K562 (cell line): ENCODE data around the gene STK25. TPM values are rescaled to one million over a fixed set of nuclear protein-coding genes. Genes with fewer than 3 reads are reported as not detected.

Source experiments
- ATAC-seq: fragments of 200-7000 bp; cut with Tn5 transposase; 3 replicates; pipeline ENCODE4 v1.9.1; 2020; ENCODE audit warnings: moderate library complexity
- BruUV-seq: library from RNA; stranded (reverse); fragments of 400-500 nt; replicated peaks from 2 replicates; lab custom pipeline; 2021; lab: Mats Ljungman, UMichigan
- CTCF ChIA-PET: fragments of 300-600 bp; formaldehyde crosslinking; extraction: SDS; loops from one replicate; lab custom pipeline; 2021; ENCODE audit warnings: low intra/inter-chr PET ratio; lab: Yijun Ruan, JAX
- POLR2A ChIA-PET: fragments of 300-600, 350-650 bp; sonication (Branson Sonifier 250); formaldehyde crosslinking; extraction: SDS; loops from one replicate; lab custom pipeline; 2021; ENCODE audit warnings: antibody characterized with exemption, inconsistent platforms; lab: Yijun Ruan, JAX
- DNase-seq, 4 experiments: peaks; one replicate each; pipeline versions ENCODE4 v3.0.0 to v3.0.0-alpha.2; 2011 to 2018; ENCODE audit warnings: low spot score in 3 of 4, mixed read lengths in 3 of 4; ENCODE audit errors: extremely low read depth in 1 of 4
- FAIRE-seq: peaks from 2 replicates; lab custom pipeline; 2011; peaks lifted over from hg19 to GRCh38; lab: Jason Lieb, UNC
- H2AFZ ChIP-seq: 2 replicates; pipeline ENCODE4 v1.6.0; 2011; ENCODE audit warnings: low read depth, low read length, control low read depth, inconsistent platforms
- H3K27ac ChIP-seq: fragments of 200-600 bp; 3 replicates; pipeline ENCODE4 v1.8.0; 2011; ENCODE audit warnings: low read depth, mild to moderate bottlenecking, control low read depth, inconsistent platforms, low read length, moderate library complexity, mixed read lengths; ENCODE audit errors: extremely low read depth
- H3K27me3 ChIP-seq, 2 experiments: fragments of 300-600 bp in 1 of 2; 2 replicates in 1 of 2; 3 replicates in 1 of 2; pipeline versions ENCODE4 v1.6.0 to v1.8.0; 2011; ENCODE audit warnings: inconsistent platforms in 2 of 2, low read length in 2 of 2, mild to moderate bottlenecking in 1 of 2, mixed read lengths in 1 of 2, moderate library complexity in 1 of 2; ENCODE audit not compliant: control insufficient read depth in 2 of 2, insufficient read depth in 2 of 2
- H3K36me3 ChIP-seq: fragments of 300-600 bp; 3 replicates; pipeline ENCODE4 v1.8.0; 2011; ENCODE audit warnings: mild to moderate bottlenecking, low read length, inconsistent platforms; ENCODE audit not compliant: control insufficient read depth, insufficient read depth
- H3K4me1 ChIP-seq, 2 experiments: fragments of 200-600 bp in 1 of 2; replicated peaks in 1 of 2; 2 replicates in 1 of 2; 3 replicates in 1 of 2; pipeline versions ENCODE4 v1.5.1 to v1.8.0; 2011; ENCODE audit warnings: inconsistent platforms in 2 of 2, low read length in 2 of 2, mild to moderate bottlenecking in 1 of 2, mixed read lengths in 1 of 2, moderate library complexity in 1 of 2; ENCODE audit not compliant: control insufficient read depth in 2 of 2, insufficient read depth in 2 of 2
- H3K4me2 ChIP-seq: 2 replicates; pipeline ENCODE4 v1.6.1; 2011; ENCODE audit warnings: low read length, control low read depth, inconsistent platforms, mixed read lengths; ENCODE audit not compliant: insufficient read depth
- H3K4me3 ChIP-seq: fragments of 200-600 bp; sonication (generic), shearing (Covaris generic); 2 replicates; pipeline ENCODE4 v1.5.1; 2016; ENCODE audit warnings: control low read depth, inconsistent platforms
- H3K79me2 ChIP-seq: fragments of 200-600 bp; 3 replicates; pipeline ENCODE4 v1.8.0; 2011; ENCODE audit warnings: low read length, inconsistent platforms; ENCODE audit not compliant: control insufficient read depth, insufficient read depth
- H3K9ac ChIP-seq, 2 experiments: 2 replicates each; pipeline versions ENCODE4 v1.6.0 to v1.6.1; 2011; ENCODE audit warnings: low read depth in 2 of 2, low read length in 2 of 2, control low read depth in 1 of 2, inconsistent platforms in 1 of 2, mild to moderate bottlenecking in 1 of 2, mixed read lengths in 1 of 2; ENCODE audit not compliant: insufficient read depth in 1 of 2
- H3K9me1 ChIP-seq: one replicate; pipeline ENCODE4 v1.6.0; 2011; ENCODE audit warnings: inconsistent platforms, mild to moderate bottlenecking, low read length, moderate library complexity; ENCODE audit not compliant: control insufficient read depth, insufficient read depth
- H3K9me3 ChIP-seq: replicated peaks from 2 replicates; pipeline ENCODE4 v1.5.1; 2011; ENCODE audit warnings: low read depth, low read length, inconsistent platforms; ENCODE audit not compliant: control insufficient read depth, insufficient read depth
- H4K20me1 ChIP-seq: replicated peaks from 2 replicates; pipeline ENCODE4 v1.6.1; 2011; ENCODE audit warnings: low read length, inconsistent platforms, mixed read lengths; ENCODE audit not compliant: control insufficient read depth, insufficient read depth
- ARHGAP35 ChIP-seq: fragments of 450-650 bp; IDR thresholded peaks from 2 replicates; pipeline ENCODE4 v1.6.1; 2018; ENCODE audit not compliant: partially characterized antibody
- BRD4 ChIP-seq: fragments of 200-600 bp; sonication (generic); IDR thresholded peaks from 2 replicates; pipeline ENCODE4 v1.6.1; 2017; ENCODE audit warnings: inconsistent platforms
- CXXC5 ChIP-seq: fragments of 250-450 bp; sonication (Bioruptor Pico); IDR thresholded peaks from 2 replicates; pipeline ENCODE4 v1.8.0; 2022; ENCODE audit warnings: inconsistent platforms, mild to moderate bottlenecking, moderate library complexity
- DACH1 ChIP-seq: fragments of 450-650 bp; IDR thresholded peaks from 2 replicates; pipeline ENCODE4 v1.6.1; 2018; ENCODE audit not compliant: partially characterized antibody
- ETV1 ChIP-seq: fragments of 450-650 bp; conservative IDR thresholded peaks from 2 replicates; pipeline ENCODE4 v1.6.1; 2016; ENCODE audit warnings: missing genetic modification characterization, control low read depth, low read depth, missing compliant biosample characterization
- HINFP ChIP-seq: fragments of 450-650 bp; conservative IDR thresholded peaks from 2 replicates; pipeline ENCODE4 v1.6.1; 2016; ENCODE audit warnings: missing genetic modification characterization, low read depth, mild to moderate bottlenecking, control low read depth, missing compliant biosample characterization
- NCOA4 ChIP-seq: fragments of 450-650 bp; IDR thresholded peaks from 2 replicates; pipeline ENCODE4 v1.6.1; 2018; ENCODE audit warnings: mild to moderate bottlenecking; ENCODE audit not compliant: partially characterized antibody
- PREB ChIP-seq: sonication (generic); formaldehyde crosslinking; IDR thresholded peaks from 2 replicates; pipeline ENCODE4 v1.8.1; 2023; ENCODE audit warnings: mild to moderate bottlenecking, missing genetic modification reagents
- PTBP1 ChIP-seq: fragments of 200-400 bp; formaldehyde crosslinking; IDR thresholded peaks from 2 replicates; pipeline ENCODE4 v1.6.1; 2017; ENCODE audit warnings: low read depth, low read length
- TCF7 ChIP-seq: sonication (generic); IDR thresholded peaks from 2 replicates; pipeline ENCODE4 v1.6.1; 2016; ENCODE audit warnings: antibody characterized with exemption, borderline replicate concordance
- ZFP1 ChIP-seq: fragments of 450-650 bp; formaldehyde crosslinking; IDR thresholded peaks from 2 replicates; pipeline ENCODE4 v1.4.0; 2020; ENCODE audit warnings: mild to moderate bottlenecking, mixed read lengths
- WGBS: fragments of 100-300 bp; shearing (Covaris generic); methylation state at CpG from one replicate; pipeline ENCODE4 v1.1.6; 2016; ENCODE audit warnings: low coverage, mixed read lengths; ENCODE audit not compliant: insufficient coverage; ENCODE audit errors: missing lambda C conversion rate; 5-methylcytosine and 5-hydroxymethylcytosine counted together
- in situ Hi-C: fragments of 300-500 bp; cut with MboI; formaldehyde crosslinking; loops from 4 replicates; pipeline ENCODE4 v1.15.0; 2018; ENCODE audit warnings: inconsistent platforms, mixed read lengths
- intact Hi-C: fragments of 100-400 bp; cut with micrococcal nuclease; formaldehyde crosslinking; loops from 2 replicates; pipeline ENCODE4 v1.14.2; 2022
- polyA plus RNA-seq, 8 experiments: library from polyadenylated mRNA; depleted of rRNA in 4 of 8; stranded (reverse) in 5 of 8; unstranded in 3 of 8; fragments of >200 nt; fragmentation: Nextera tagmentation in 2 of 8; fragmentation: Illumina TruSeq in 1 of 8; extraction: Ambion mirVana in 2 of 8; extraction: Trizol in 1 of 8; gene quantifications; 2 replicates each; pipeline versions ENCODE4 v1.2.1 to v1.2.3, GENCODE V29; 2011 to 2014; ENCODE audit warnings: inconsistent platforms in 1 of 8, missing spikeins in 1 of 8
- total RNA-seq, 7 experiments: library from RNA; depleted of rRNA in 6 of 7; stranded (reverse); fragments of >200 nt in 6 of 7; fragmentation: Illumina TruSeq in 2 of 7; extraction: Trizol in 2 of 7; gene quantifications; 2 replicates each; pipeline versions ENCODE4 v1.2.1 to v1.2.3, GENCODE V29; 2011 to 2021; ENCODE audit warnings: low replicate concordance in 1 of 7
- TF ChIP-seq, protein P1 (sequence below): sonication (generic); formaldehyde crosslinking; IDR thresholded peaks from 2 replicates; pipeline ENCODE4 v1.8.0; 2022; ENCODE audit warnings: mild to moderate bottlenecking, missing genetic modification reagents

The STK25 gene
- total and polyA plus RNA-seq, 9 of the 15 experiments (the other 6 are each of a cell fraction or from before 2014, with no cell fraction given), result 5.4 to 177 (median 116) TPM

DNA sequence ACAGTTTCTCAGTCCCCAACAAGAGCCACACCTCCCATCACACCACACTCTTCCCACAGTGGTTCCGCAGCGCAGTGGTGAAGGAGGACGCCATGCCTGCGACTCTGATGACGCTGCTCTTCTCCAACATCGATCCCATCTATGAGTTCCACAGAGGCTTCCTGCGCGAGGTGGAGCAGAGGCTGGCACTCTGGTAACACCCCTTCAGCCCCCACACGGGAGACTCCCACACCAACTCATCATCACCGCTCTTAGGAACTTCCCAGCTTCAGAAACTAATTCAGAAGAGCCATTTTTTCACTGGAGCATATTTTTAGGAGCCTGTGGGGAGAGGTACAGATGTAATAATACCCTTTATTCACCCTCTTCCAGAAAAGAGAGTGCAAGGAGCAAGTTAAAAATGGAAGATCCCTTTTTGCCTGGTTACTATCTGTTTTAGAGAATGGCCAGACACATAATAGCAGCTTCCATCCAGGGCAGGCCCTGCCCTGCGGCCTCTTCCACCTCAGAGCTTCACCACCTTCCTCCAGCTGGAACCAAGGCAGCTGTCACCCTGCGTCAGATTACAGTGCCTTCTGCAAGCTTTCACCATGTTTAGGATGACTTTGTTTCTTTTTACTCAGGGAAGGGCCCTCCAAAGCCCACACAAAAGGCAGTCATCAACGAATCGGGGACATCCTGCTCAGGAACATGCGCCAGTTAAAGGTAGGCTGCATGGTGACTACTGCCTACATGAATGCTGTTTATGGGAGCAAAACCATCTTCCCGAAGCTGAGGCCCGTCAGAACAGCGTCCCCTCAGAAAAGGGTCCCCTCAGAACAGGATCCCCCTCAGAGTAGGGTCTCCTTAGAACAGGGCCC, 44.9 kb downstream of the STK25 start:
- Histone ChIP-seq H3K27ac (no peak overlapping the region), H3K4me2 (no peak overlapping the region), H3K9me3 (no peaks in the 10 kb centered on the region), H3K79me2 (no peaks in the 10 kb centered on the region), H3K9ac (no peak overlapping the region), H3K4me3 (no peak overlapping the region), H3K4me1 (peaks cover 0 to 11% of the 10 kb centered on the region in 2 experiments; a peak in 1 of 5 replicates), H2AFZ (no peak overlapping the region), H4K20me1 (no peaks in the 10 kb centered on the region), H3K27me3 (no peaks in the 10 kb centered on the region; a peak in 1 of 5 replicates), H3K36me3 (no peaks in the 10 kb centered on the region), H3K9me1 (no peaks in the 10 kb centered on the region)
- TF ChIP-seq PTBP1 (no peak), ARHGAP35 (no peak), ZFP1 (CRISPR knock-in tag) (no peak), NCOA4 (no peak), BRD4 (no peak), HINFP (tag) (no peak), TCF7 (no peak), DACH1 (no peak), ETV1 (tag) (no peak), PREB (CRISPR knock-in tag) (no peak), CXXC5 (CRISPR knock-in tag) (no peak)
- TF ChIP-seq, protein P1, sequence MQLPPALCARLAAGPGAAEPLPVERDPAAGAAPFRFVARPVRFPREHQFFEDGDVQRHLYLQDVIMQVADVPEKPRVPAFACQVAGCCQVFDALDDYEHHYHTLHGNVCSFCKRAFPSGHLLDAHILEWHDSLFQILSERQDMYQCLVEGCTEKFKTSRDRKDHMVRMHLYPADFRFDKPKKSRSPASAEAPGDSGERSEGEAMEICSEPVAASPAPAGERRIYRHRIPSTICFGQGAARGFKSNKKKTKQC, result no peak
- intact Hi-C loops, result no loop called here
- DNase-seq (no peak), ATAC-seq (no peak), FAIRE-seq (no peak)
- POLR2A ChIA-PET, result no interaction called here
- in situ Hi-C loops, result no loop called here
- CTCF ChIA-PET, result no interaction called here
- no TSS peak for BruUV-seq
- WGBS, result 64% methylated on average over 14 of the region's 18 CpGs
